Esophagus mucosa (tissue), 1 donor: ENCODE measurements around the gene PRIMA1. TPM values are rescaled to one million over a fixed set of nuclear protein-coding genes. Genes with fewer than 3 reads are reported as not detected.

ENCODE experiments used
- total RNA-seq: library from RNA; stranded (reverse); gene quantifications from one replicate; pipeline ENCODE4 v1.2.4, GENCODE V29; 2023
- donor health status: DM: yes; HTN: yes; CAD: no.

PRIMA1 gene
- total RNA-seq, 1 donor from 2014 or later = 1.8 TPM

Other genes with a start within 250 kb of the PRIMA1 start
- not detected for gene FAM181A, start 138.9 kb upstream of the PRIMA1 start, total RNA-seq
- 1.00 TPM for gene ASB2, start 188.1 kb upstream of the PRIMA1 start, total RNA-seq
- not detected for gene CCDC197, start 208.8 kb upstream of the PRIMA1 start, total RNA-seq
- gene OTUB2, start 237.9 kb upstream of the PRIMA1 start, total RNA-seq = 5.5 TPM